Cardiac septum (tissue), 1 donor: ENCODE data around the gene PKHD1. TPM values are rescaled to one million over a fixed set of nuclear protein-coding genes. Genes with fewer than 3 reads are reported as not detected.
A peak's percentile ranks its signal among the peaks of the same experiment; 100 is the strongest.
"Not testable (repeated sequence)": the region's sequence is repeated elsewhere in the genome, so short reads cannot be mapped to it uniquely, and the experiment has no call there.

Experiments used
- DNase-seq: peaks from one replicate; pipeline ENCODE4 v3.0.0-alpha.2; 2020; ENCODE audit warnings: low spot score
- intact Hi-C: fragments of 100-400 bp; cut with DNase I; formaldehyde crosslinking; loops from one replicate; pipeline ENCODE4 v1.14.0; 2022
- total RNA-seq: library from RNA; stranded (reverse); fragmentation: NEBNext Ultra II Directional; extraction: Animal tissue kit (Norgen Biotek cat#: 25700); gene quantifications from one replicate; pipeline ENCODE4 v1.2.1, GENCODE V29; 2021
- donor health status: DM: no; HTN: no; CAD: no.

PKHD1 gene
- total RNA-seq, 1 donor from 2014 or later, result 0.03 TPM

- intact Hi-C loops, result no loop called here
These were observed 77.8 kb downstream of the PKHD1 start for GRCh38 chr6:52009466-52010140.

GRCh38 chr6:52000064-52000463, 87.3 kb downstream of the PKHD1 start:
- DNase-seq, result no peak
- intact Hi-C loops, result no loop called here

More at GRCh38 chr6:52009466-52010140, 77.8 kb downstream of the PKHD1 start:
- DNase-seq, result no peak

GRCh38 chr6:51996296-51996947, 91.0 kb downstream of the PKHD1 start:
- no peak for DNase-seq
- intact Hi-C loops, result no loop called here

- no peak for DNase-seq
- intact Hi-C loops, result no loop called here
These were observed 92.1 kb downstream of the PKHD1 start for GRCh38 chr6:51995214-51995755.

- no peak for DNase-seq
- intact Hi-C loops, result no loop called here
These were observed 94.5 kb downstream of the PKHD1 start for GRCh38 chr6:51992876-51993275.

- no peak for DNase-seq
- intact Hi-C loops, result no loop called here
These were observed 97.6 kb downstream of the PKHD1 start for GRCh38 chr6:51989789-51990188.

GRCh38 chr6:51986864-51987263, 100.5 kb downstream of the PKHD1 start:
- intact Hi-C loops, result no loop called here
- DNase-seq, result no peak

- intact Hi-C loops, result no loop called here
- no peak for DNase-seq
These were observed 103.8 kb downstream of the PKHD1 start for GRCh38 chr6:51983564-51983963.

- DNase-seq, intact Hi-C loops: not testable (repeated sequence)
These were observed 104.7 kb downstream of the PKHD1 start for GRCh38 chr6:51982695-51983094.

- DNase-seq, result no peak
- intact Hi-C loops, result no loop called here
These were observed 111.0 kb downstream of the PKHD1 start for GRCh38 chr6:51976374-51976773.

GRCh38 chr6:51972659-51973058, 114.8 kb downstream of the PKHD1 start:
- DNase-seq, result no peak
- intact Hi-C loops, result no loop called here

- DNase-seq, result no peak
- intact Hi-C loops, result no loop called here
These were observed 119.1 kb downstream of the PKHD1 start for GRCh38 chr6:51968265-51968664.

GRCh38 chr6:51965222-51965801, 122.1 kb downstream of the PKHD1 start:
- no peak for DNase-seq
- intact Hi-C loops, result no loop called here

- no peak for DNase-seq
- intact Hi-C loops, result no loop called here
These were observed 123.4 kb downstream of the PKHD1 start for GRCh38 chr6:51963980-51964379.

- DNase-seq, result no peak
- intact Hi-C loops, result no loop called here
These were observed 125.1 kb downstream of the PKHD1 start for GRCh38 chr6:51962354-51962753.

GRCh38 chr6:51960419-51960818, 127.0 kb downstream of the PKHD1 start:
- intact Hi-C loops, result no loop called here
- DNase-seq, result no peak

GRCh38 chr6:51959744-51960383, 127.5 kb downstream of the PKHD1 start:
- DNase-seq, result peak; percentile 81
- intact Hi-C loops, result loop anchor here (10.0 kb wide), 1 partner anchor 1145 kb away; the partner anchor contains the start of gene TFAP2B

- intact Hi-C loops, result loop anchor here (10.0 kb wide), 1 partner anchor 1140 kb away; the partner anchor contains the start of gene TFAP2B
- no peak for DNase-seq
These were observed 132.7 kb downstream of the PKHD1 start for GRCh38 chr6:51954681-51955080.

- intact Hi-C loops, result loop anchor here (10.0 kb wide), 1 partner anchor 1138 kb away; the partner anchor contains the start of gene TFAP2B
- DNase-seq, result no peak
These were observed 134.2 kb downstream of the PKHD1 start for GRCh38 chr6:51953246-51953645.

- DNase-seq, result no peak
- intact Hi-C loops, result loop anchor here (10.0 kb wide), 1 partner anchor 1137 kb away; the partner anchor contains the start of gene TFAP2B
These were observed 135.5 kb downstream of the PKHD1 start for GRCh38 chr6:51951924-51952323.
